Measurements from ENCODE around the gene PES1. TPM values are rescaled to one million over a fixed set of nuclear protein-coding genes. Genes with fewer than 3 reads are reported as not detected.
A peak's percentile ranks its signal among the peaks of the same experiment; 100 is the strongest.
"Not testable (repeated sequence)": the region's sequence is repeated elsewhere in the genome, so short reads cannot be mapped to it uniquely, and the experiment has no call there.

PES1 gene
- total RNA-seq, 1 donor from 2014 or later = 115 TPM

DNA sequence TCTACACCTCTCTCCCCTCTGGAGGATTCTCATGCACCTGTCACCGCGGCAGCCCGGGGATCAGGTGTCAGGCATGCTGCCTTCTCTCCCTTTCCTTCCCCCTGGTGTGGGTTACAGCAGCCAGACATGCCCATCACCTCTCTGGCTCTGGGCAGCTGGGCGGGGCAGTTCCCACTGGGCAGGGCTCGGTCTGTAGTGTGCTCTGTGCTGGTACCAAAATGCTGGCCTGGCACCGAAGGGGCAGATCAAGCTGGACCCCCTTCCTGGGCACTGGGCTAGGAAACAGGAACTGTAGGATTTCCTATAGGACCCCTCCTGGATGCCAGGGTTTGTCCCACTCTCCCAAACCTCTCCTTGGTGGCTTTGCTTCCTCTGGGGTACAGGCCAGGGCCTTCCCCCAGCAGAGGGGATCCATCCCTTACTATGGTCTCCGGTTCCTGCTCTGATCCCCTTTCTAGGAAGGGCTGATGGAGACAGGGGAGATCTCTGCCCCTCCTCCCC is 18.1 kb downstream of the PES1 start:
- H3K4me1 Mint-ChIP-seq = peaks cover 26% of the 10 kb centered on the region
- H3K4me3 Mint-ChIP-seq = peak overlapping the region; percentile 72
- H3K9me3 Mint-ChIP-seq = no peaks in the 10 kb centered on the region
- H3K27ac Mint-ChIP-seq (ENCODE audit: unreplicated experiment) = no peak overlapping the region
- peaks cover 18% of the 10 kb centered on the region for H3K27me3 Mint-ChIP-seq (ENCODE audit: low read depth)
- no peak for DNase-seq (ENCODE audit: low read depth, low spot score)
- TF ChIP-seq, protein P1, sequence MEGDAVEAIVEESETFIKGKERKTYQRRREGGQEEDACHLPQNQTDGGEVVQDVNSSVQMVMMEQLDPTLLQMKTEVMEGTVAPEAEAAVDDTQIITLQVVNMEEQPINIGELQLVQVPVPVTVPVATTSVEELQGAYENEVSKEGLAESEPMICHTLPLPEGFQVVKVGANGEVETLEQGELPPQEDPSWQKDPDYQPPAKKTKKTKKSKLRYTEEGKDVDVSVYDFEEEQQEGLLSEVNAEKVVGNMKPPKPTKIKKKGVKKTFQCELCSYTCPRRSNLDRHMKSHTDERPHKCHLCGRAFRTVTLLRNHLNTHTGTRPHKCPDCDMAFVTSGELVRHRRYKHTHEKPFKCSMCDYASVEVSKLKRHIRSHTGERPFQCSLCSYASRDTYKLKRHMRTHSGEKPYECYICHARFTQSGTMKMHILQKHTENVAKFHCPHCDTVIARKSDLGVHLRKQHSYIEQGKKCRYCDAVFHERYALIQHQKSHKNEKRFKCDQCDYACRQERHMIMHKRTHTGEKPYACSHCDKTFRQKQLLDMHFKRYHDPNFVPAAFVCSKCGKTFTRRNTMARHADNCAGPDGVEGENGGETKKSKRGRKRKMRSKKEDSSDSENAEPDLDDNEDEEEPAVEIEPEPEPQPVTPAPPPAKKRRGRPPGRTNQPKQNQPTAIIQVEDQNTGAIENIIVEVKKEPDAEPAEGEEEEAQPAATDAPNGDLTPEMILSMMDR (conservative IDR thresholded peaks at IDR 0.05) = no peak
- H3K36me3 Mint-ChIP-seq (ENCODE audit: low read depth) = no peaks in the 10 kb centered on the region

GRCh38 chr22:30572840-30573593 is 18.7 kb downstream of the PES1 start:
- TF ChIP-seq, protein P1 (conservative IDR thresholded peaks at IDR 0.05) = no peak
- Mint-ChIP-seq H3K27ac (ENCODE audit: unreplicated experiment) (no peak overlapping the region), H3K36me3 (ENCODE audit: low read depth) (no peaks in the 10 kb centered on the region), H3K4me1 (peaks cover 32% of the 10 kb centered on the region), H3K4me3 (peak overlapping the region; percentile 72), H3K27me3 (ENCODE audit: low read depth) (peaks cover 18% of the 10 kb centered on the region), H3K9me3 (no peaks in the 10 kb centered on the region)
- peak; percentile 24 for DNase-seq (ENCODE audit: low read depth, low spot score)

GRCh38 chr22:30572210-30572609 is 19.5 kb downstream of the PES1 start:
- DNase-seq (ENCODE audit: low read depth, low spot score) = no peak
- Mint-ChIP-seq H3K4me3 (peak overlapping the region; percentile 69), H3K4me1 (peaks cover 32% of the 10 kb centered on the region), H3K36me3 (ENCODE audit: low read depth) (no peaks in the 10 kb centered on the region), H3K9me3 (no peaks in the 10 kb centered on the region), H3K27me3 (ENCODE audit: low read depth) (peaks cover 18% of the 10 kb centered on the region), H3K27ac (ENCODE audit: unreplicated experiment) (no peak overlapping the region)
- TF ChIP-seq, protein P1 (conservative IDR thresholded peaks at IDR 0.05) = no peak

- DNase-seq (ENCODE audit: low read depth, low spot score) = no peak
- Mint-ChIP-seq H3K27me3 (ENCODE audit: low read depth) (peaks cover 16% of the 10 kb centered on the region), H3K9me3 (no peaks in the 10 kb centered on the region), H3K27ac (ENCODE audit: unreplicated experiment) (no peak overlapping the region), H3K4me1 (peaks cover 27% of the 10 kb centered on the region), H3K4me3 (no peak overlapping the region), H3K36me3 (ENCODE audit: low read depth) (no peaks in the 10 kb centered on the region)
- TF ChIP-seq, protein P1 (conservative IDR thresholded peaks at IDR 0.05) = no peak
Observed at GRCh38 chr22:30569674-30570202, 22.0 kb downstream of the PES1 start.

DNA sequence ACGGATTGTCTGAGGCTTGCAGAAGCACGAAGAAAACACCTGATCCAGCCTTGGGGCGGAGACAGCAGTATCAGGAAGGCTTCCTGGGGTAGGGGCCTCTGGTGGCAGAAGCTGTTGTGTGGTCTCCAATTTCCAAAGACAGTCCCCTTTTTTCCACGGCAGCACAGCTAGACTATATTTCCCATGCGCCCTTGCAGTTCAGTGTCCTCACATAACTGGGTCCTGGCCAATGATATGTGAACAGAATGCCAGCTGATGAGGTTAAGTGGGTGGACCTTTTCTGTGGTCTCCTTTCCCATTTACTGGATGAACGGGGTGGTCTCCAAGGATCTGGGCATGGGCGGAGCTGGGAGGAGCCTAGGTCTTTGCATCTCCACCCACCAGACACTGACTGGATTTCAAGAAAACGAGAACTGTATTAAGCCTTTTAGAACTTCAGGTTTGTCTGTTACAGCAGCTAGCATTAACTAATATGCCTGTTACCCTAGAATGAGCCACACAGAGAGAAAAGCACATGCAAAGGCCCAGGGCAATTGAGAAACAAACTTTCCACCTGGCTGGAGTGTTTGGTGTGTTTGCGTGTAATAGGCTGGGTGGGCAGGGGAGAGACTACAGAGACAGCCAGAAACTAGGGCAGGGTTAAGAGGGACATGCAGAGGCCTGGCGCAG is 23.4 kb downstream of the PES1 start:
- no peaks in the 10 kb centered on the region for H3K9me3 Mint-ChIP-seq
- no peaks in the 10 kb centered on the region for H3K36me3 Mint-ChIP-seq (ENCODE audit: low read depth)
- no peak overlapping the region for H3K27ac Mint-ChIP-seq (ENCODE audit: unreplicated experiment)
- H3K4me3 Mint-ChIP-seq = no peak overlapping the region
- DNase-seq (ENCODE audit: low read depth, low spot score) = no peak
- H3K27me3 Mint-ChIP-seq (ENCODE audit: low read depth) = peaks cover 9% of the 10 kb centered on the region
- peaks cover 19% of the 10 kb centered on the region for H3K4me1 Mint-ChIP-seq
- TF ChIP-seq, protein P1 (conservative IDR thresholded peaks at IDR 0.05) = no peak

DNA sequence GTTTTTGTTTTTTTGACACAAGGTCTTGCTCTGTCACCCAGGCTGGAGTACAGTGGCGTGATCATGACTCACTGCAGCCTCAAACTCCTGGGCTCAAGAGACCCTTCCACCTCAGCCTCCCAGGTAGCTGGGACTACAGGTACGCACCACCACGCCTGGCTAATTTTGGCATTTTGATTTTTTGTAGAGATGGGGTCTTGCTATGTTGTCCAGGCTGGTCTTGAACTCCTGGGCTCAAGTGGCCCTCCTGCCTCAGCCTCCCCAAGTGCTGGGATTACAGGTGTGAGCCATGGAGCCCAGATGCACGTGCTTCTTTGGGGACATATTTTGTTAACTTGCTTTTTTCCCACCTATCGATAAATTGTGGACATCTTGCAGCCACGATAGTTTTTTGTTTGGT is 24.4 kb downstream of the PES1 start:
- DNase-seq (ENCODE audit: low read depth, low spot score); H3K9me3 Mint-ChIP-seq; H3K4me3 Mint-ChIP-seq; H3K36me3 Mint-ChIP-seq (ENCODE audit: low read depth); H3K27me3 Mint-ChIP-seq (ENCODE audit: low read depth); H3K27ac Mint-ChIP-seq (ENCODE audit: unreplicated experiment): not testable (repeated sequence)
- H3K4me1 Mint-ChIP-seq = peaks cover 10% of the 10 kb centered on the region

Measured in neural crest cell (in vitro differentiated cells).